Measurements from ENCODE around the gene RETNLB.

DNA sequence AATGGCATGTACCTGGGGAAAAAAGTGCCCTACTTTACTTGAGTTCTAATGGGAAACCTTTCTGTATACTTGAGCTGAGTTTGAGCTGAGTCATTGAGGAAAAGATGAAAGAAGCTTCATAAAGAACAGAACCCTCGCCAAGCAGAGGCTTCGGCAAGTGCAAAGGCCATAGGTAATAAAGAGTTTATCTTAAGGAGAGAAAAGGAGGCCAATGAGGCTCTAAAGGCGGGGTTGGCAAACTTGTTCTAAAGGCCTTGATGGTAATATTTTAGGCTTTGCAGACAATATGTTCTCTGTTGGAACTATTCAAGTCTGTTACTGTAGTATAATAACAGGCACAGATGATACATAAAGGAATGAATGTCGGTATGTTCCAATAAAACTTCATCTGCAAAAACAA lies 47.8 kb upstream of the RETNLB start:
- TF ChIP-seq CTCF (IDR thresholded peaks at IDR 0.05) = no peak
- no peak for TF ChIP-seq ZFX (IDR thresholded peaks at IDR 0.05; ENCODE audit: borderline replicate concordance)

All from 22Rv1 (cell line).